Stimulated activated CD8-positive, alpha-beta memory T cell treated with anti-CD3 and anti-CD28 coated beads, Interleukin-15, amount 100 ng/mL, for 48 hours (primary cell): Measurements from ENCODE around the gene ZNF44.
"Not testable (repeated sequence)": the region's sequence is repeated elsewhere in the genome, so short reads cannot be mapped to it uniquely, and the experiment has no call there.

Experiments used
- DNase-seq, 2 donors: peaks; one replicate each; pipeline ENCODE4 v3.0.0-alpha.2; 2020; ENCODE audit warnings: low read depth in 2 of 2

ZNF44 gene

DNA sequence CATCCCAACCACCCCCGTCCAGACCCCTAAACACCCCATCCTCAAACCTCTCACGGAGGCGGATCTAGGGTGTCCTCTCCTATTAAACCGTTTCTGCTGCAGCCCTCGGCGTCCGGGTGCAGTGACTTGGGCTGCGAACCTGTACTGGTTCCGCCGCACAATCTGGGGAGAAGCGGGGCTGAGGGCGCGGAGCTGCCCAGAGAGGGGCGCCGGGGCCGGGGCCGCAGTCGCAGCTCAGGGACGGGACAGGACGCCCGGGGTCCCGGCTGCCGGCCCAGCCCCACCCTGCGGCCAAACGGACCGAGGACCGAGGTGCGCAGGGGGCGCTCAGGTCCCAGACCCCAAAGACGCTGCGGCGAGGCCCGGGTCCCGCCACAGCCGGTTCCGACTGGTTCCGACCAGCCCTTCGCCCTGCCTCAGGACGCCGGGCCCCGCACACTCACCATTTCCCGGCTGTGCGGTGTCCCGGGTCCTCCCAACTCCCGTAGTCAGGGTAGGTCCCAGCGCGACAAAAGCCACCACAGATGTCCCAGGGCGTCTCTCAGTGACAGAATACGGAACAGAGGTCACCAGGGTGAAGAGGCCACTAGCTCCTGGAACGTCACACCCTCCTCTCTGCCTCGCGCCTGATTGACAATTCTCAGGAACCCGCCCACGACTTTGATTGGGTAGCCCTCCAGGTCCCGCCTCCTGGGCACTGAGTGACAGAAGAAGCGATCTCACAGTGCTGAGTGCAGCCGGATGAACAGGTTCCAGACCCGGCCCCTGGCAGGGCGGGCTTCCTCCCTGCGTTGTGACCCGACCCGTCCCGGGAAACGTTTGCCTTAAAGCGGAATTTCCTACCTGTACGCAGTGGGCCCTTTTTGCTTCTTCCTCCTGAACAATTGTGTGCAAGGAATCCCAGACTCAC lies at the start of gene ZNF44:
Gene ZNF44 (minus strand): TSS at position 635 of the 910 bp plus-strand sequence. CDS start 189 bp downstream, at position 446.
- DNase-seq, result peak; percentile 95

DNA sequence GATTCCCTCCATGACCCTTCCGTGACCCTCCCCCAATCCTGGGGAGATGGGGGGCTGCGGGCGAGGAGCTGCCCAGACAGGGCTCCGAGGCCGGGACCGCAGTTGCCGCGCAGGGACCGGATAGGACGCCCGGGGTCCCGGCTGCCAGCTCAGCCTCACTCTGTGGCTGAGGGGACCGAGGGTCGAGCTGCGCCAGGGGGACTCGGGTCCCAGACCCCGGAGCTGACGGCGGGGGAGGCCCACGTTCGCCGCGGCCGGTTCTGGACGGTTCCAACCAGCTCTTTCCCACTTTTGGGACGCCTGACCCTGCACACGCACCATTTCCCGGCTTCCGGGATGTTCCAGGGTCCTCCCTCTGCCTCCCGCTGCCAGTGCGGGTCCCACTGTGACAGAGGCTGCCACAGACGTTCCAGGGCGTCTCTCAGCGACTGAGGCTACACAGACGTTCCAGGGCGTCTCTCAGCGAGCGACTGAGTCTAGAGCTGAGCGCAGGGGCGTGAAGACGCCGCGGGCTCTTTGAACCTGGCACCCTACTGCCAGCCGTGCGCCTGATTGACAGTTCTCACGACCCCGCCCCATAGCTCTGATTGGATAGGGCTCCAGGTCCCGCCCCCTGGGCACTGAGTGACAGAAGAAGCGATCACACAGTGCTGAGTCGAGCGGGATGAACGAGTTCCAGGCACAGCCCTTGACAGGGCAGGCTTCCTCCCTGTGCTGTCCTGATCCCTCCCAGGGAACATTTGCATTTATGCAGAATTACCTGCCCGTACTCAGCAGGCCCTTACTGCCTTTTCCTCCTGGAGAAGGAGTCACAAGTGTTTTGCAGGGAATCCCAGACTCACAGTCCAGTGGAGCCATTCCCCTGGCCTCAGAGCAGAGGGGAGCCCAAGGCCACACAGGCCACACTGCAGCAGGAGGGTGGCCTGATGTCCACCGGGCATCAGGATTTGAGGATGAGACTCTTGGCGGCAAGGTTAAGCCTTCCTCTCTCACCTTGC lies 38.8 kb upstream of the ZNF44 start, which contains the start of gene ZNF563:
Gene ZNF563 (minus strand): TSS at position 472 of the 998 bp plus-strand sequence. CDS start 151 bp downstream, at position 321.
- DNase-seq, result peak; percentile 95 to 97

DNA sequence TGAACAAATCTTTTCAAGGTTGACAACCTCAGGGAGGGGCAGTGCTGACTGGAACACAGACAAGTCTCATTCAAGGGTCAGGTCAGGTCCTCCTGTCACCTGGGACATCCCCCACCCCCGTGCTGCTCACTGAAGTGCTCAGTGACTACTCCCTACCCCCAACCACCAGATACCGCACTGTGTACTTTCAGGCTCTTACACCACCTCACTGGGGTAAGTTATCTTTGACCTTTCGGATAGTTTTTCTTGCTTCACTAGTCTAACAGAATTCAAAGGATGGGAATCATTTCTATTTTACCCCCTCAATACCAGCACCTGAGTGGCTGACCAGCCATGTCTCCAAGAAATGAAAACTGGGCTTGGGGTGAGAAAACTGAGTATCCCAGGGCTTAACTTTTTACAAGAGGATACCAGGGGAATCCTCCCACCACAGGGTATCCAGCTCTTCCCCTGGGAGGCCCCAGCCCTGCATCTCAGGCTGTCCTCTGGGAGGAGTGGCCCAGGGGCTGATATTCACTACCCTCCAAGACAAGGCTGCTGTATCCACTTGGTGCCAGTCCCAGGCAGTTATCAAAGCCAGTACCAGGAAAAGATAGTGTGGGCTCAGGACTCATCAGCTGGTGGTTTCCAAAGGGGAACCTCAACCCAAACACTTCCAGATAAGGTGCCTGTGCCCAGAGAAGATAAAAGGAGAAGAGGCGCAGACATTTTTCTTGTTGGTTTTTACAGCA lies 36.7 kb upstream of the ZNF44 start:
- DNase-seq, result peak; percentile 78 to 80

DNA sequence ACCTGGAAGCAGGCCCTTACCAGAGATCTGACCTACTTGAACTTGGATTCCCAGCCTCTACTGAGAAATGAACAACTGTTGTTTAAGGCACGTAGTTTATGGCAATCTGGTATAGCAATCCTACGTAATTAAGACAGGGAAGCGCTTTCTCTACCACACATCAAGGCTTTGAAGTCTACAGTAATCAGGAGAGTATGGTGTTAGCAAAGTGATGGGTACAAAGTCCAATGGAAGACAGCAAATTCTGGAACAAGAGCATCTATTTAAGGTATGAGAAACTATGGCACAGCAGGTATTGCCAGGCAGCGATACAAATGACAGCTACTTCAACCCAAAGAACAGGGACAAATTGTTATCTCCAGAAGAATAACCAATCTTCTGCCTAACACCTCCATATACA lies 35.7 kb upstream of the ZNF44 start:
- DNase-seq, result no peak

DNA sequence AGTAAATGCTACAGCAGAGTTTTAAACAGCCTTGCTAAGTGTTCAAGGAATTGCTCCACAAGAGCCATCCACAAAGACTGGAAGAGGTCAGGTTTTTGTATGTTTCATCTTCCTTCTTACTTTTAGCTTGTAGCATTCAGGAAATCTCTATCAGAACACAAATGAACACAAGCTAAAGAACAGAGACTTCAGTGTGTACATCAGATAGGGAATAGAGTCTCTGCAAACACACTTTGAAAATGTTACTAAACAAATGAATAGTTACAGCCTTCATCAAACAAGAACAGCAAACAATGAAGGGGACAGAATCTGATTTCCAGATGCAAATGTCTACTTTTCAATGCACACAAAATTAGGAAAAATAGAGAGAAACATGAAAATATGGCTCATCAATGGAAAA lies 31.0 kb upstream of the ZNF44 start:
- no peak for DNase-seq

- no peak for DNase-seq
These were observed 24.2 kb upstream of the ZNF44 start for GRCh38 chr19:12318782-12319413.

DNA sequence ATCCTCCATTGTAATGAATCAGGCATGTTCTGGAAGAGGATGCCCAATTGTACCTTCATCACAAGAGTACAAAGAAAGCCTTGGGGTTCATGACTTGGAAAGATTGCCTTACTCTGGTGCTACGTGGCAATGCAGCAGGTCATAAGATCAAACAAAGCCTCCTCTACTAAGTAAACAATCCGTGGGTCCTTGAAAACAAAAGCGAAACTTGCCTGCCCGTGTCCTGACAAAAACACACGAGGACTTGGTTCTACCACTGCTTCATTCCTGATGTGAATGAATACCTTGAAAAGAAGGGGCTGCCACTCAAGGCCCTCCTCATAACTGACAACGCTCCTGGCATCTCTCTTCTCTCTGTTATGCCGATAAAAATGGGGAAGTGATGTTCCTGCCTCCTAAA lies 19.9 kb upstream of the ZNF44 start:
- no peak for DNase-seq

GRCh38 chr19:12308891-12309290 lies 14.2 kb upstream of the ZNF44 start:
- not testable (repeated sequence) for DNase-seq

DNA sequence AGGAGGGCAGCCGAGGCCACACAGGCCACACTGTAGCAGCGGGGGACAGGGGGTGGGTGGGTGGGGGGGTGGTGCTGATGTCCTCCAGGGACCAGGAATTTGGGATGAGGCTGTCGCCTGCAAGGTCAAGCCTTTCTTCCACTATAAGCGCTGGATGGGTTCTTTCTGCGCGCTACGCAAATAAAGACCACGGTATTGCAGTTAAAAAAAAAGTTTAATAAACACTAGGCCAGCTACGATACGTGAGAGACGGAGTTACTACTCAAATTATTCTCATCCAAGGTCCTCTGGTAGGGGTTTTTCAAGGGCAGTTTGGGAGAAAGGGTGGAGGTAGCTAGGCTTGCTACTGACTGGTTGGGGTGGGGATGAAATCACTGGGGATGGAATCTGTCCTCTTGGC lies 508 bp upstream of the ZNF44 start:
- DNase-seq, result no peak

GRCh38 chr19:12293777-12294248 lies 870 bp downstream of the ZNF44 start:
- DNase-seq, result peak; percentile 39 to 48

DNA sequence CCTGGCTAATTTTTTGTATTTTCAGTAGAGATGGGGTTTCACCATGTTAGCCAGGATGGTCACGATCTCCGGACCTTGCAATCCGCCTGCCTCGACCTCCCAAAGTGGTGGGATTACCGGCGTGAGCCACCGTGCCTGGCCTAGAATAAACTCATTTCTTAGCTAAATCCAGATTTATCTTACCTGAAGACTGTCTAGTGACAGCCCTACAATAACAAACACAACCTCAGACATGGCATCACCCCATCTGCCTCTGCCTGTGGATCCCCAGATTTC lies 5.0 kb downstream of the ZNF44 start:
- DNase-seq, result no peak

DNA sequence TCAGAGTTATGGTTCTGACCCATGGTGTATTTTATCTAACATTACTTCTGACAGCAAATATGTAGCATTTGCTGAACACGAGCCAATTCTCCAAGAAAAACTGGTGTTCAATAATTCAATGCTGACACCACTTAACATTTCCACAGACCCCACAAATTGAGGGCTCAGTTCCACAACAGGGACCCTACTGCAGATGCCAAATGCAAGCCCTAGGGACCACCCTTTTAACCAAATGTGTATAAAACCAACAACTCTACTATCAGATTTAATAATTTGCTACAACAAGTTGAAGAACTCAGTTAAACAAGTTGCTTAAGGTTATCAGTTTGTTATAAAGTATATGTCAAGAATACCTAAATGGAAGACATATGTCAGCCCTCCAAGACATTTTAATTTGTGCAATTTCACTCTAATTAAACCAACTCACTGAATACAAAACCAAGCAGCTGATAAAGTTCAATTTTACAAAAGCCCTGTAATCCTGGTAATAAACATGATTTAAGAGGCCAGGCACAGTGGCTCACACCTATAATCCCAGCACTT lies 6.7 kb downstream of the ZNF44 start:
- DNase-seq, result no peak

DNA sequence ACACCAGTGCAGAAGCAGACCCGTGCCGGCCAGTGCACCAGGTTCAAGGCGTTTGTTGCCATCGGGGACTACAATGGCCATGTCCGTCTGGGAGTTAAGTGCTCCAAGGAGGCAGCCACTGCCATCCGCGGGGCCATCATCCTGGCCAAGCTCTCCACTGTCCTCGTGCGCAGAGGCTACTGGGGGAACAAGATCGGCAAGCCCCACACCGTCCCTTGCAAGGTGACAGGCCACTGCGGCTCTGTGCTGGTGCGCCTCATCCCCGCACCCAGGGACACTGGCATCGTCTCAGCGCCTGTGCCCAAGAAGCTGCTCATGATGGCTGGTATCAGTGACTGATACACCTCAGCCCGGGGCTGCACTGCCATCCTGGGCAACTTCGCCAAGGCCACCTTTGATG lies 10.1 kb downstream of the ZNF44 start:
- DNase-seq, result no peak

- no peak for DNase-seq
These were observed 10.5 kb downstream of the ZNF44 start for GRCh38 chr19:12284226-12284625.

GRCh38 chr19:12278713-12279112 lies 16.0 kb downstream of the ZNF44 start:
- no peak for DNase-seq

DNA sequence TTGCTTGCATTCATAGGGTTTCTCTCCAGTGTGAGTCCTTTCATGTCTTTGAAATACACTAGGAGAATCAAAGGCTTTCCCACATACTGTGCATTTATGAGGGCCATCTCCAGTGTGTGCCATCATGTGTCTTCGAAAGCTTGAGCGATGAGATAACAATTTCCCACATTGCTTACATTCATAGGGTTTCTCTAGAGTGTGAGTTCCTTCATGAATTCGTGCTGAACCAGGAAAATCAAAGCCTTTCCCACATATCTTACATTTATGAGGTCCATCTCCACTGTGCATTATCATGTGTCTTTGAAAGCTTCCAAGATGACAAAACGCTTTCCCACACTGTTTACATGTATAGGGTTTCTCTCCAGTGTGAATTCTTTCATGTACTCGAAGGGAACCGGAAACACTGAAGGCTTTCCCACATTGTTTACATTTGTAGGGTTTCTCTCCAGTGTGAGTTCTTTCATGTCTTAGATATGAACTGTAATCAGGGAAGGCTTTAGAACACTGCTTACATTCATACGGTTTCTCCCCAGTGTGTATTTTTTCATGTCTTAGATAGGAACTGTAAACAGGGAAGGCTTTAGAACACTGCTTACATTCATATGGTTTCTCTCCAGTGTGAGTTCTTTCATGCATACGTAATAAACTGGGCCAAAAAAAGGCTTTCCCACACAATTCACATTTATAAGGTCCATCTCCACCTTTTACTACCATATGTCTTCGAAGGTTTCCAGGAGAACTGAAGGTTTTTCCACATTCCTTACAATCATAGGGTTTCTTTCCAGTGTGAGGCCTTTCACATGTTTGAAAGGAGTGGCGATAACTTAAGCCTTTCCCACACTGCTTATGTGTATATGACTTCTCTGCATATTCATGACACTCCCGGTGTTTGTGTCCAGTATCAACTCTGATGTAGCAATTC lies 21.4 kb downstream of the ZNF44 start:
- DNase-seq, result no peak

DNA sequence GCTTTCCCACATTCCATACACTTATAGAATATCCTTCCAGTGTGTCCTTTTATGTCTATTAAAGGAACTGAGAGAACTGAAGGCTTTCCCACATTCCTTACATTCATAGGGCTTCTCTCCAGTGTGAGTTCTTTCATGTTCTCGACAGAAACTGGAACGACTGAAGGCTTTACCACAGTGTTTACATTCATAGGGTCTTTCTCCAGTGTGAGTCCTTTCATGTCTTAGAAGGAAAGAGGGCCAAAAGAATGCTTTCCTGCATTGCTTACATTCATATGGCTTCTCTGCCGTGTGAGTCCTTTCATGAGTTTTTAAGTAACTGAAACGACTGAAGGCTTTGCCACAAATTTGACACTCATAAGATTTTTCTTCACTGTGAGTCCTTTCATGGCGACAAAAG lies 22.3 kb downstream of the ZNF44 start:
- no peak for DNase-seq

DNA sequence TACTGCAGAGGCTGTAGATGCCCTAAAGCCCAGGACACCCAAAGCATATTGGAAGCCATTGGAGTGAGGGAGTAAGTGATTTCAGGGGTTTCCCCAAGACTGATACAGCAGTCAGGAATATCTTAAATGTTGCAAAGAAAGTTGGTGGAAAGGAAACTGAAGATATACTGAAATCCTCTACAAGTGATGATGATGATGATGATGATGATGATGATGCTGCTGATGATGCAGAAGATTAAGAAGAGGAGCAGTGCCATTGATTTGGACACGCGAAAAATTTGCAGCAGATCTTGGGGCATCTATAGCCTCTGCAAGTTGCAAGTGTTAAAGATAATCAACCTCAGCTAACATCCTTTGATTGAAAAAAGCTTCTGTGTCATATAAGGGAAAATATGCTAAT lies 23.8 kb downstream of the ZNF44 start:
- DNase-seq, result no peak

DNA sequence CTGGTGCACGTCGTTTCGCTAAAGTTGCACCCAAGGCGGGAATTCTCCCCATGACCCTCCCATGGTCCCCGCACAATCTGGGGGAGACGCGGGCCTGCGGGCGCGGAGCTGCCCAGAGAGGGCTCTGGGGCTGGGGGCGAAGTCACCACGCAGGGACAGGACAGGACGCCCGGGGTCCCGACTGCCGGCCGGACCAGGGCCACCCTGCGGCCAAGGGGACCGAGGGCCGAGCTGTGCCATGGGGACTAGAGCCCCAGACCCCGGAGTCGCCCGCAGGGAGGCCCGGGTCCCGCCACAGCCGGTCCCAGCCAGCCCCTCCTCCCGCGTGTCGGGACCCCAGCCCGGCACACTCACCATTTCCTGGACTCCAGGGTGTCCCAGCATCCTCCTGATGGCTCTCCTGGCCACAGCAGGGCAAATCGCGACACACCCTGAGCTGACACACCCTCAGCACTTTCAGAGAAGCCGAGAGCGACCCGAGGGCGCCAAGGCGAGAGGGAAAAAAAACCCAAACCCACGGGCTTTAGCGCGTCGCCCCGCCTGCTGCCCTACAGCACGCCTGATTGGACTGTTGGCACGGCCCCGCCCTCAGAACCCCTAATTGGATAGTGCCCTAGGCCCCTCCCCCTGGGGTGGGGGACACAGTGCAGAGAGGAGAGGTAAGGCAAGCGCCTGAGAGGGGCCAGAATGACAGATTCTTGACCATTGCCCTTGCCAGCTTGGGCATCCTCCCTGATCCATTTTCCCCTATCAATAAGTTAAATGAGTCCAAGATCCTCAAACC lies 28.6 kb downstream of the ZNF44 start:
- no peak for DNase-seq
